Kidney (tissue), 14 donors: ENCODE data around the gene KRT10. TPM values are rescaled to one million over a fixed set of nuclear protein-coding genes. Genes with fewer than 3 reads are reported as not detected.

ENCODE experiments used
- DNase-seq, 5 donors: peaks; one replicate each; pipeline ENCODE4 v3.0.0-alpha.2; 2013 to 2020
- FAIRE-seq: peaks from 2 replicates; lab custom pipeline; 2012; peaks lifted over from hg19 to GRCh38; lab: Jason Lieb, UNC
- H3K27ac ChIP-seq, 2 donors: one replicate each; pipeline ENCODE4 v1.7.0; 2013; ENCODE audit warnings: low read depth in 2 of 2, low read length in 2 of 2, inconsistent platforms in 1 of 2
- H3K27me3 ChIP-seq: one replicate; pipeline ENCODE4 v1.7.1; 2013; ENCODE audit warnings: low read length, inconsistent platforms; ENCODE audit not compliant: control insufficient read depth, insufficient read depth
- H3K36me3 ChIP-seq, 3 donors: one replicate each; pipeline versions ENCODE4 v1.7.0 to v1.7.1; 2013; ENCODE audit warnings: low read length in 3 of 3, control low read depth in 1 of 3, inconsistent platforms in 1 of 3; ENCODE audit not compliant: insufficient read depth in 3 of 3, control insufficient read depth in 2 of 3
- H3K4me1 ChIP-seq, 3 donors: one replicate each; pipeline versions ENCODE4 v1.7.0 to v1.7.1; 2013; ENCODE audit warnings: low read length in 3 of 3, inconsistent platforms in 1 of 3, low read depth in 1 of 3; ENCODE audit not compliant: control insufficient read depth in 2 of 3, insufficient read depth in 2 of 3
- H3K4me3 ChIP-seq, 3 donors: one replicate each; pipeline versions ENCODE4 v1.7.0 to v1.8.1; 2013; ENCODE audit warnings: low read length in 3 of 3, control low read depth in 1 of 3, inconsistent platforms in 1 of 3
- H3K9ac ChIP-seq, 3 donors: one replicate each; pipeline versions ENCODE4 v1.7.0 to v1.7.1; 2013; ENCODE audit warnings: low read length in 3 of 3, control low read depth in 1 of 3, inconsistent platforms in 1 of 3
- H3K9me3 ChIP-seq, 3 donors: one replicate each; pipeline versions ENCODE4 v1.7.0 to v1.7.1; 2013; ENCODE audit warnings: low read length in 3 of 3, control low read depth in 1 of 3, inconsistent platforms in 1 of 3; ENCODE audit not compliant: control insufficient read depth in 2 of 3, insufficient read depth in 1 of 3
- CTCF ChIP-seq: IDR thresholded peaks from 3 replicates; pipeline ENCODE4 v1.5.1; 2012; ENCODE audit warnings: mild to moderate bottlenecking, moderate library complexity, borderline replicate concordance; ENCODE audit not compliant: insufficient read depth; ENCODE audit errors: extremely low read depth
- intact Hi-C: fragments of 100-400 bp; cut with DNase I; formaldehyde crosslinking; loops from one replicate; pipeline ENCODE4 v1.11.1; 2022
- polyA plus RNA-seq: library from polyadenylated mRNA; stranded (reverse); fragments of 350-450 nt; fragmentation: Illumina TruSeq; extraction: RNeasy Lipid Tissue Mini Kit (QIAGEN cat#74804); gene quantifications from one replicate; pipeline ENCODE4 v1.2.3, GENCODE V29; 2014; ENCODE audit warnings: low read depth, low replicate concordance; ENCODE audit not compliant: insufficient read depth
- total RNA-seq: library from RNA; stranded (reverse); fragmentation: NEBNext Ultra II Directional; extraction: Animal tissue kit (Norgen Biotek cat#: 25700); gene quantifications from one replicate; pipeline ENCODE4 v1.2.1, GENCODE V29; 2021
- donor health status: control.
- donor health status: control.
- donor health status: control.
- donor health status: control.
- donor health status: control.
- donor health status: DM: yes; HTN: yes; CAD: no.
- donor health status: Normal renal cell carcinoma (clear cell type).

KRT10 gene
- total and polyA plus RNA-seq, 2 donors from 2014 or later, result 47.9 to 50.9 TPM

DNA sequence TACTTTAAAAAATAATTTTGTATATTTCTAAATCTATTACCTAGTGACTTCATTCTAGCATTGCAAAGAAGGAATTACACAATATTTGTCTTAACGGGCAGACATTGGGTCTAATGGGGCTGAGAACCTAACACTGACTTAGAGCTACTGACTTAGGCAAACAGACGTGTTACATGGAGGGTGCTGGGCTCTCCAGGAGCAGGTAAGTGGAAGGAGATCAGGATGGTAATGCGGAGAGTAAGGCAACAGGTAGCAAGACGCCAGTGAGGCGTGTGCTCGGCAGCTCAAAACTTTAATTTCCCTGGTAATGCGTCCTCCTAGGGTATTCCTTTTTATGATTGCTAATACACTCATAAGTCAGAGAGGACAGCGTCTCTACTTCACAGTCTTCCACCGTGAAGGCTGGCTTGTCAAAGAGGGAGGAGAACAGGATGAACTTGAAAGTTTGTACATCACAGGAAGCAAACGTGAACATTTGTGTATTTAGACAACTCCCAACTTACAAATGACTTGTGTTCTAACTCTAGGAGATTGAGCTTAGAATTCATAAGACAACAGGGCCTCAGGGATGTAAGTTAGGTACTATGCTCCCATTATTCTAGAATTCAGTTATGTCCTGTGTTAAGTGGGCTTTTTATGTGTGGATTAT is 27.3 kb downstream of the KRT10 start:
- Histone ChIP-seq H3K4me1 (no peaks in the 10 kb centered on the region), H3K4me3 (no peak overlapping the region), H3K36me3 (no peaks in the 10 kb centered on the region), H3K9me3 (no peaks in the 10 kb centered on the region), H3K27me3 (no peaks in the 10 kb centered on the region), H3K9ac (no peak overlapping the region), H3K27ac (no peak overlapping the region)
- FAIRE-seq (no peak), DNase-seq (no peak)
- TF ChIP-seq CTCF, result no peak
- intact Hi-C loops, result no loop called here

GRCh38 chr17:40794466-40794865 is 27.9 kb downstream of the KRT10 start:
- Histone ChIP-seq H3K9me3 (no peaks in the 10 kb centered on the region), H3K4me3 (no peak overlapping the region), H3K4me1 (no peaks in the 10 kb centered on the region), H3K27me3 (no peaks in the 10 kb centered on the region), H3K9ac (no peak overlapping the region), H3K27ac (no peak overlapping the region), H3K36me3 (no peaks in the 10 kb centered on the region)
- no peak for TF ChIP-seq CTCF
- intact Hi-C loops, result no loop called here
- no peak for DNase-seq
- FAIRE-seq, result no peak

GRCh38 chr17:40793832-40794231 is 28.6 kb downstream of the KRT10 start:
- no peak for TF ChIP-seq CTCF
- intact Hi-C loops, result no loop called here
- no peak overlapping the region for H3K9ac ChIP-seq
- no peaks in the 10 kb centered on the region for H3K9me3 ChIP-seq
- H3K27ac ChIP-seq, result no peak overlapping the region
- DNase-seq (no peak), FAIRE-seq (no peak)
- H3K36me3 ChIP-seq, result no peaks in the 10 kb centered on the region
- H3K27me3 ChIP-seq, result no peaks in the 10 kb centered on the region
- H3K4me1 ChIP-seq, result no peaks in the 10 kb centered on the region
- H3K4me3 ChIP-seq, result no peak overlapping the region
